ENCODE measurements around the gene AGBL4. TPM values are rescaled to one million over a fixed set of nuclear protein-coding genes. Genes with fewer than 3 reads are reported as not detected.

Gene AGBL4
- total and polyA plus RNA-seq, 9 of the 15 experiments (the other 6 are each of a cell fraction or from before 2014, with no cell fraction given): 0.11 TPM; not detected in 7

- intact Hi-C loops (cut with micrococcal nuclease): no loop called here
- no peak for TF ChIP-seq ZNF717 (CRISPR knock-in tag; IDR thresholded peaks at IDR 0.05)
- WGBS (ENCODE audit: insufficient coverage, low coverage, missing lambda C conversion rate): 0% methylated on average over 6 of the region's 6 CpGs
- no peaks in the 10 kb centered on the region for H3K9me1 ChIP-seq (ENCODE audit: control insufficient read depth, insufficient read depth, low read length)
- no peak overlapping the region for H3K9ac ChIP-seq (ENCODE audit: insufficient read depth in 1 of 2, low read depth in 2 of 2, low read length in 2 of 2)
- H4K20me1 ChIP-seq (replicated peaks; ENCODE audit: control insufficient read depth, insufficient read depth, low read length): 0 out of 2 replicates have a peak, but pooled peaks cover 2% of the 10 kb centered on the region
- no peak overlapping the region for H3K27ac ChIP-seq (ENCODE audit: extremely low read depth, low read depth, low read length)
- CTCF ChIA-PET (ENCODE audit: low intra/inter-chr PET ratio): no interaction called here
- no TSS peak for BruUV-seq (replicated peaks)
- DNase-seq (ENCODE audit: extremely low read depth in 1 of 4, low spot score in 3 of 4) (no peak), ATAC-seq (no peak), FAIRE-seq (no peak)
- in situ Hi-C loops (cut with MboI): no loop called here
- H3K9me3 ChIP-seq (replicated peaks; ENCODE audit: control insufficient read depth, insufficient read depth, low read depth, low read length): no peaks in the 10 kb centered on the region
- H2AFZ ChIP-seq (ENCODE audit: low read depth, low read length): no peak overlapping the region
- no peak overlapping the region for H3K4me2 ChIP-seq (ENCODE audit: insufficient read depth, low read length)
- H3K27me3 ChIP-seq (ENCODE audit: control insufficient read depth in 2 of 2, insufficient read depth in 2 of 2, low read length in 2 of 2): no peaks in the 10 kb centered on the region
- POLR2A ChIA-PET: interaction anchor here (0.7 kb wide), 1 partner anchor 23 kb away, joined by 3 read pairs; no protein-coding TSS in a partner anchor
- no peaks in the 10 kb centered on the region for H3K4me1 ChIP-seq (replicated peaks in 1 of 2; ENCODE audit: control insufficient read depth in 2 of 2, insufficient read depth in 2 of 2, low read length in 2 of 2)
- no peaks in the 10 kb centered on the region for H3K36me3 ChIP-seq (ENCODE audit: control insufficient read depth, insufficient read depth, low read length)
- no peak overlapping the region for H3K4me3 ChIP-seq
- no peaks in the 10 kb centered on the region for H3K79me2 ChIP-seq (ENCODE audit: control insufficient read depth, insufficient read depth, low read length)
Measured at GRCh38 chr1:48659801-48660200, 1364.0 kb downstream of the AGBL4 start.

DNA sequence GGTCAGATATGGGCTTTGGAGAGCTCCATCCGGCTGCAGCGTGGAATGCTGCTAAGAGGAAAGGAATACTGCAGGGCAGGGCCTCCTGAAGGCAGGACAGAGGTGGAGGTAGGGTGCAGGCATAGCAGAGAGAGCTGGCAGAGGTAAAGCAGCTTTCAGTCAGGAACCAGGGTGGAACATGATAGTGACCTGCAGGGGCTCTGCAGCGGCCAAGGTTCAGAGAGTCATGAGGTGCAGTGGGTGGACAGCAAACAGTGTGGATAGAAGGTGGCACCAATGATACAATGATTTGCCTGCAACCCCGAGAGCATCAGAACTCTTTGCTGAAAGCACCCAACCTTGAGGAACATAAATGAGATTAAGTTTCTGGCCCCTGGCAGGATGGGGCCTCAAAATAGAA is 1366.3 kb downstream of the AGBL4 start:
- FAIRE-seq (no peak), DNase-seq (ENCODE audit: extremely low read depth in 1 of 4, low spot score in 3 of 4) (no peak), ATAC-seq (no peak)
- 0% methylated on average over 4 of the region's 4 CpGs for WGBS (ENCODE audit: insufficient coverage, low coverage, missing lambda C conversion rate)
- no peak overlapping the region for H3K4me2 ChIP-seq (ENCODE audit: insufficient read depth, low read length)
- no peak overlapping the region for H3K27ac ChIP-seq (ENCODE audit: extremely low read depth, low read depth, low read length)
- ChIA-PET POLR2A (no interaction called here), CTCF (ENCODE audit: low intra/inter-chr PET ratio) (no interaction called here)
- H3K4me1 ChIP-seq (replicated peaks in 1 of 2; ENCODE audit: control insufficient read depth in 2 of 2, insufficient read depth in 2 of 2, low read length in 2 of 2): no peaks in the 10 kb centered on the region
- no peak overlapping the region for H3K4me3 ChIP-seq
- H3K9me3 ChIP-seq (replicated peaks; ENCODE audit: control insufficient read depth, insufficient read depth, low read depth, low read length): no peaks in the 10 kb centered on the region
- H3K79me2 ChIP-seq (ENCODE audit: control insufficient read depth, insufficient read depth, low read length): no peaks in the 10 kb centered on the region
- no peaks in the 10 kb centered on the region for H3K27me3 ChIP-seq (ENCODE audit: control insufficient read depth in 2 of 2, insufficient read depth in 2 of 2, low read length in 2 of 2)
- no peak for TF ChIP-seq E2F6 (IDR thresholded peaks at IDR 0.05; ENCODE audit: borderline replicate concordance in 1 of 2, extremely low read depth in 1 of 2, insufficient read depth in 1 of 2, insufficient read length in 1 of 2, low read depth in 1 of 2, low read length in 1 of 2, poor library complexity in 1 of 2, severe bottlenecking in 1 of 2)
- no peak for TF ChIP-seq NR2C1 (IDR thresholded peaks at IDR 0.05)
- TF ChIP-seq NR2C1 (tag; IDR thresholded peaks at IDR 0.05): no peak
- no peak for TF ChIP-seq TAL1 (IDR thresholded peaks at IDR 0.05)
- TF ChIP-seq, protein P1, sequence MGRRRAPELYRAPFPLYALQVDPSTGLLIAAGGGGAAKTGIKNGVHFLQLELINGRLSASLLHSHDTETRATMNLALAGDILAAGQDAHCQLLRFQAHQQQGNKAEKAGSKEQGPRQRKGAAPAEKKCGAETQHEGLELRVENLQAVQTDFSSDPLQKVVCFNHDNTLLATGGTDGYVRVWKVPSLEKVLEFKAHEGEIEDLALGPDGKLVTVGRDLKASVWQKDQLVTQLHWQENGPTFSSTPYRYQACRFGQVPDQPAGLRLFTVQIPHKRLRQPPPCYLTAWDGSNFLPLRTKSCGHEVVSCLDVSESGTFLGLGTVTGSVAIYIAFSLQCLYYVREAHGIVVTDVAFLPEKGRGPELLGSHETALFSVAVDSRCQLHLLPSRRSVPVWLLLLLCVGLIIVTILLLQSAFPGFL (CRISPR knock-in tag; IDR thresholded peaks at IDR 0.05): no peak
- no peak for TF ChIP-seq ZKSCAN1 (IDR thresholded peaks at IDR 0.05; ENCODE audit: low read depth, low read length)
- no peak for TF ChIP-seq ZNF280A (IDR thresholded peaks at IDR 0.05; ENCODE audit: low read depth, partially characterized antibody)
- TF ChIP-seq TAF9B (IDR thresholded peaks at IDR 0.05; ENCODE audit: partially characterized antibody): no peak
- no peak for TF ChIP-seq HNRNPH1 (optimal IDR thresholded peaks at IDR 0.05; ENCODE audit: low read depth, low read length)
- no peak for TF ChIP-seq EZH2 (IDR thresholded peaks at IDR 0.05; ENCODE audit: borderline replicate concordance, low read depth, low read length)
- no peak for TF ChIP-seq ZNF586 (CRISPR knock-in tag; conservative IDR thresholded peaks at IDR 0.05)
- TF ChIP-seq DPF2 (IDR thresholded peaks at IDR 0.05): no peak
- H3K36me3 ChIP-seq (ENCODE audit: control insufficient read depth, insufficient read depth, low read length): no peaks in the 10 kb centered on the region
- intact Hi-C loops (cut with micrococcal nuclease) (no loop called here), in situ Hi-C loops (cut with MboI) (no loop called here)
- no peaks in the 10 kb centered on the region for H3K9me1 ChIP-seq (ENCODE audit: control insufficient read depth, insufficient read depth, low read length)
- no peak overlapping the region for H2AFZ ChIP-seq (ENCODE audit: low read depth, low read length)
- H4K20me1 ChIP-seq (replicated peaks; ENCODE audit: control insufficient read depth, insufficient read depth, low read length): 0 out of 2 replicates have a peak, but pooled peaks cover 2% of the 10 kb centered on the region
- H3K9ac ChIP-seq (ENCODE audit: insufficient read depth in 1 of 2, low read depth in 2 of 2, low read length in 2 of 2): no peak overlapping the region
- BruUV-seq (replicated peaks): no TSS peak
